Activated CD4-positive, CD25-positive, alpha-beta regulatory T cell treated with anti-CD3 and anti-CD28 coated beads, Interleukin-2, amount 50 U/mL, for 72 hours (primary cell): ENCODE measurements around the gene DAP.

ENCODE experiments used
- DNase-seq: peaks from one replicate; pipeline ENCODE4 v3.0.0; 2021

The DAP gene

GRCh38 chr5:10668697-10669096 is 92.3 kb downstream of the DAP start:
- DNase-seq = no peak

GRCh38 chr5:10667431-10668057 is 93.5 kb downstream of the DAP start:
- peak; percentile 8 for DNase-seq

- DNase-seq = peak; percentile 9
Measured at GRCh38 chr5:10666531-10667299, 94.3 kb downstream of the DAP start.

GRCh38 chr5:10665799-10666198 is 95.2 kb downstream of the DAP start:
- peak; percentile 13 for DNase-seq

GRCh38 chr5:10664180-10664769 is 96.8 kb downstream of the DAP start:
- peak; percentile 1 for DNase-seq

GRCh38 chr5:10663489-10664179 is 97.4 kb downstream of the DAP start:
- peak; percentile 24 for DNase-seq

- DNase-seq = peak; percentile 7
Measured at GRCh38 chr5:10662661-10663488, 98.2 kb downstream of the DAP start.

- DNase-seq = no peak
Measured at GRCh38 chr5:10662083-10662482, 99.0 kb downstream of the DAP start.

- DNase-seq = peak; percentile 6
Measured at GRCh38 chr5:10661401-10661800, 99.6 kb downstream of the DAP start.

GRCh38 chr5:10660720-10661387 is 100.2 kb downstream of the DAP start:
- DNase-seq = peak; percentile 30

- DNase-seq = peak; percentile 0
Measured at GRCh38 chr5:10660135-10660534, 100.9 kb downstream of the DAP start.

GRCh38 chr5:10658265-10658664 is 102.8 kb downstream of the DAP start:
- no peak for DNase-seq

GRCh38 chr5:10655972-10656830 is 104.8 kb downstream of the DAP start:
- peak; percentile 18 for DNase-seq

- DNase-seq = peak; percentile 27
Measured at GRCh38 chr5:10655161-10655971, 105.7 kb downstream of the DAP start.

- no peak for DNase-seq
Measured at GRCh38 chr5:10654566-10654965, 106.5 kb downstream of the DAP start.

GRCh38 chr5:10653751-10654400 is 107.2 kb downstream of the DAP start:
- peak; percentile 27 for DNase-seq

- peak; percentile 12 for DNase-seq
Measured at GRCh38 chr5:10653043-10653442, 108.0 kb downstream of the DAP start.

GRCh38 chr5:10652606-10653005 is 108.4 kb downstream of the DAP start:
- peak; percentile 6 for DNase-seq

- peak; percentile 21 for DNase-seq
Measured at GRCh38 chr5:10652151-10652550, 108.9 kb downstream of the DAP start.
